WTC11 (cell line): Measurements from ENCODE around the gene KCNH6. TPM values are rescaled to one million over a fixed set of nuclear protein-coding genes. Genes with fewer than 3 reads are reported as not detected.

Experiments used
- ATAC-seq: fragments of 200-7000 bp; cut with Tn5 transposase; 2 replicates; pipeline ENCODE4 v1.10.0; 2021; ENCODE audit warnings: mild to moderate bottlenecking, moderate library complexity
- CTCF ChIA-PET: fragments of 300-600 bp; sonication (Branson Sonifier 250); formaldehyde crosslinking; loops from one replicate; lab custom pipeline; 2021; ENCODE audit warnings: antibody characterized with exemption; lab: Charles Lee
- POLR2A ChIA-PET: fragments of 350-600 bp; sonication (Branson Sonifier 250); formaldehyde crosslinking; loops from one replicate; lab custom pipeline; 2021; ENCODE audit warnings: antibody characterized with exemption; lab: Charles Lee
- DNase-seq: peaks from one replicate; pipeline ENCODE4 v3.0.0; 2021; ENCODE audit warnings: low spot score
- H3K27ac Mint-ChIP-seq: 2 replicates; pipeline ENCODE4 v1.8.0; 2021; ENCODE audit warnings: mixed read lengths
- H3K27me3 Mint-ChIP-seq: 2 replicates; pipeline ENCODE4 v1.8.0; 2021; ENCODE audit warnings: low read depth, mild to moderate bottlenecking, moderate library complexity, mixed read lengths
- H3K36me3 Mint-ChIP-seq: 2 replicates; pipeline ENCODE4 v1.8.0; 2021; ENCODE audit warnings: mixed read lengths
- H3K4me1 Mint-ChIP-seq: 2 replicates; pipeline ENCODE4 v1.8.0; 2022; ENCODE audit warnings: mixed read lengths
- H3K4me3 Mint-ChIP-seq: 2 replicates; pipeline ENCODE4 v1.8.0; 2021; ENCODE audit warnings: mild to moderate bottlenecking, moderate library complexity, mixed read lengths
- H3K9me3 Mint-ChIP-seq: 2 replicates; pipeline ENCODE4 v1.8.0; 2021; ENCODE audit warnings: mixed read lengths
- ARID4B ChIP-seq: sonication (generic); formaldehyde crosslinking; IDR thresholded peaks from 2 replicates; pipeline ENCODE4 v1.8.0; 2023; ENCODE audit warnings: missing genetic modification reagents, mild to moderate bottlenecking, borderline replicate concordance
- ATF2 ChIP-seq: sonication (generic); formaldehyde crosslinking; IDR thresholded peaks from 2 replicates; pipeline ENCODE4 v1.8.1; 2022; ENCODE audit warnings: low read depth, missing genetic modification reagents, borderline replicate concordance
- ATF6 ChIP-seq: sonication (generic); formaldehyde crosslinking; IDR thresholded peaks from 2 replicates; pipeline ENCODE4 v1.8.1; 2023; ENCODE audit warnings: mild to moderate bottlenecking, missing genetic modification reagents
- ERG ChIP-seq: fragments of 250-450 bp; sonication (Bioruptor Pico); IDR thresholded peaks from 2 replicates; pipeline ENCODE4 v1.8.0; 2021; ENCODE audit warnings: mild to moderate bottlenecking
- GABPB1 ChIP-seq: sonication (generic); formaldehyde crosslinking; IDR thresholded peaks from 2 replicates; pipeline ENCODE4 v1.8.1; 2023; ENCODE audit warnings: mild to moderate bottlenecking, missing genetic modification reagents
- GTF2I ChIP-seq: fragments of 250-450 bp; sonication (Bioruptor Pico); conservative IDR thresholded peaks from 2 replicates; pipeline ENCODE4 v1.4.0; 2021; ENCODE audit warnings: mild to moderate bottlenecking
- JAZF1 ChIP-seq: fragments of 250-450 bp; sonication (Bioruptor Pico); IDR thresholded peaks from 2 replicates; pipeline ENCODE4 v1.9.0; 2021; ENCODE audit warnings: moderate library complexity, mild to moderate bottlenecking, inconsistent platforms
- NFATC4 ChIP-seq: fragments of 250-450 bp; sonication (Bioruptor Pico); IDR thresholded peaks from 2 replicates; pipeline ENCODE4 v1.9.0; 2021; ENCODE audit warnings: mild to moderate bottlenecking
- NFYB ChIP-seq: sonication (generic); formaldehyde crosslinking; conservative IDR thresholded peaks from 2 replicates; pipeline ENCODE4 v1.8.0; 2022; ENCODE audit warnings: low read depth, missing genetic modification reagents
- NR3C1 ChIP-seq: sonication (generic); formaldehyde crosslinking; conservative IDR thresholded peaks from 2 replicates; pipeline ENCODE4 v1.8.1; 2023; ENCODE audit warnings: low read depth, mild to moderate bottlenecking, missing genetic modification reagents
- OVOL2 ChIP-seq: fragments of 250-450 bp; sonication (Bioruptor Pico); IDR thresholded peaks from 2 replicates; pipeline ENCODE4 v1.9.0; 2021; ENCODE audit warnings: mild to moderate bottlenecking, borderline replicate concordance
- ZBTB43 ChIP-seq: sonication (generic); formaldehyde crosslinking; IDR thresholded peaks from 2 replicates; pipeline ENCODE4 v1.8.1; 2023; ENCODE audit warnings: mild to moderate bottlenecking, missing genetic modification reagents
- ZNF121 ChIP-seq: sonication (generic); formaldehyde crosslinking; IDR thresholded peaks from 2 replicates; pipeline ENCODE4 v1.8.0; 2023; ENCODE audit warnings: missing genetic modification reagents
- total RNA-seq: library from RNA; stranded (reverse); gene quantifications from 3 replicates; pipeline ENCODE4 v1.2.3, GENCODE V29; 2021
- TF ChIP-seq, protein P1 (sequence below): fragments of 250-450 bp; sonication (Bioruptor Pico); IDR thresholded peaks from 2 replicates; pipeline ENCODE4 v1.9.0; 2021; ENCODE audit warnings: mild to moderate bottlenecking

Gene KCNH6
- total RNA-seq, 1 experiment from 2014 or later = 2.1 TPM

DNA sequence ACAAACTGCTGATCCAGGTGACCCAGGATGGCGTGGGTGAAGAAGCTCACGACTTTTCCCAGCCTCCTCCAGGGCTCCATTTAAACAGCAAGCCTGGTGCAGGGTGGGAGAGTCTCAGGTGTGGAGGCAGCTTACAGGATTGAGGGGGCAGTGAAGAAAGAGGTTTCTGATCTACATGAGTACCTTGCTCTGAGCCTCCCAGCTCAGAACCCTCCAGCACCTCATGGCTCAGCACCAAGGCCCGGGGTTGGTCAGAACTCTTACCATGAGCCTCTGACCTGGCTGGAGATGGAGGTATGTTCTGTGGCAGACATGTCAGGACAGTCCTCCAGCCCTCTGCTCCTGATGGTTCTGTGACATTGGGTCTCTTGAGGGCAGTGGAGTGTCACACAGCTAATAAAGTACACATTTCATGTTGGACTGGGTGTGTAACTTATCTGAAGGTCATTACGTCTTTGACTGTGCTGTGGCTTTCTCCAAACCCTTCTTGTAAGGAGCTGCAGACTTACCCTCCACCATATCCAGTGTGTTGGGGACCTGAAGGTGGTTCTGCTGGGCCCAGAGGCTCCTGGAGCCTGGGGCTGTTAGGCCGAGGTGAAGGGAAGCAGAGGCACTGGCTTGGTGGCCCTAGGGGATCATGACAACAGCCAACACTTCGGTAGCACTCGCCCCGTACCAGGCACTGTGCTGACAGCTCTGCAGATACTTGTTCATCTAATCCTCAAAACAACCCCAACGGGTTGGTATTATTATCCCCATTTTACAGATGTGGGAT lies 23.3 kb downstream of the KCNH6 start (continued):
- no peak for TF ChIP-seq ZNF121

DNA sequence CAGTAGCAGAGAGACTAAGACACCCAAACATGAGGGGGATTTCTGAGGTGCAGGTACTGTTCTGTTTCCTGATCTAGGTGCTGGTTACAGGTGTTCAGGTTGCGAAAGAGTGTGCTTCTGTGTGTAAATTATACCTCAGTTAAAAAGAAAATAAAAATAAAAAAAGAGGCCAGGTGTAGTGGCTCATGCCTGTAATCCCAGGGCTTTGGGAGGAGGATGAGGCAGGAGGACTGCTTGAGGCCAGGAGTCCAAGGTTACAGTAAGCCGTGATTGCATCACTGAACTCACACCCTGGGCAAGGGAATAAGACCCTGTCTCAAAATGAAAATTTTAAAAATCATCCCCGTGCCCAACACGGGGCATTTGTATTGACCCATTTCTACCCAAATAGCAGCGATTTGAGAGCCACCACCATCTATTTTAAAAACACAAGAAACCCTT lies 23.9 kb downstream of the KCNH6 start:
- ATAC-seq = no peak
- POLR2A ChIA-PET = no interaction called here
- H3K27me3 Mint-ChIP-seq = no peaks in the 10 kb centered on the region
- H3K4me1 Mint-ChIP-seq = peaks cover 25% of the 10 kb centered on the region
- DNase-seq = no peak
- TF ChIP-seq ZBTB43 (no peak), GABPB1 (CRISPR knock-in tag) (peak; percentile 32; the same call in 1 of the 2 replicates)
- CTCF ChIA-PET = no interaction called here
- H3K4me3 Mint-ChIP-seq = no peak overlapping the region
- no peak overlapping the region for H3K27ac Mint-ChIP-seq
- no peaks in the 10 kb centered on the region for H3K9me3 Mint-ChIP-seq
- no peaks in the 10 kb centered on the region for H3K36me3 Mint-ChIP-seq

DNA sequence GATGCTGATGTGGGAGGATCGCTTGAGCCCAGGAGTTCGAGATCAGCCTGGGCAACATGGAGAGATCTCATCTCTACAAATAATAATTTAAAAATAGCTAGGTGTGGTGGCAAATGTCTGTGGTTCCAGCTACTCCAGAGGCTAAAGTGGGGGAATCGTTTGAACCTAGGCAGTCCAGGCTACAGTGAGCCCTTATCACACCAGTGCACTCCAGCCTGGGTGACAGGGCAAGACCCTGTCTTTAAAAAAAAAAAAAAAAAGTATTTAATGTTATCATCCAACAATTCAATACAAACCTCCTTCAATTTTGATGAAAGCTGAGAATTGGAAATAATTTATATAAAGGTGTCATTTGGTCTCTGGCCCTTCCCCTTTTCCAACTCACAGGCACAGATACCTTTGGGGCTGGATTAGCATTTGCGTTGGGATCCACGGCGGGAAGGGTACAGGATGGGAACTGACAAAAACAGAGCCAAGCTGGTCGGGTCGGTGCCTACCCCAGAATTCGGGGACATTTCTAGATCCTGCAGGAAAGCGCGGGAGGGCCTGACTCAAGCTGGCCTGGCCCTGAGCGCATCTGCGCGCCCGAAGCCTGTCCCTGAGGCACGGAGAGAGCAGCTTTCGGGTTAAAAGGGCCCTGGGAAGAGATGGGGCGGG lies 26.3 kb downstream of the KCNH6 start:
- peak overlapping the region; percentile 97 for H3K4me3 Mint-ChIP-seq
- H3K4me1 Mint-ChIP-seq = peaks cover 21% of the 10 kb centered on the region
- POLR2A ChIA-PET = interaction anchor here (0.5 to 0.7 kb wide), 2 partner anchors 11 to 274 kb away, joined by 3 read pairs; no protein-coding TSS in a partner anchor
- no peaks in the 10 kb centered on the region for H3K9me3 Mint-ChIP-seq
- ATAC-seq (peak; percentile 28), DNase-seq (no peak)
- no peaks in the 10 kb centered on the region for H3K27me3 Mint-ChIP-seq
- H3K36me3 Mint-ChIP-seq = no peaks in the 10 kb centered on the region
- H3K27ac Mint-ChIP-seq = peak overlapping the region; percentile 94
- CTCF ChIA-PET = interaction anchor here (1.3 to 3.3 kb wide), 7 partner anchors 27 to 130 kb away, joined by 3 to 16 read pairs (median 5); partner anchors contain the start of gene KCNH6
- TF ChIP-seq ATF6 (CRISPR knock-in tag) = no peak
- peak; percentile 50; the same call in 1 of the 2 replicates for TF ChIP-seq ERG (CRISPR knock-in tag)
- no peak for TF ChIP-seq NFATC4
- 0 out of 2 replicates have a peak, but pooled peaks have one; percentile 53 for TF ChIP-seq ARID4B (CRISPR knock-in tag)
- TF ChIP-seq GTF2I (CRISPR knock-in tag) = no peak
- no peak for TF ChIP-seq JAZF1 (CRISPR knock-in tag)
- no peak for TF ChIP-seq OVOL2 (CRISPR knock-in tag)
- no peak for TF ChIP-seq ATF2 (CRISPR knock-in tag)
- TF ChIP-seq NFYB = no peak
- TF ChIP-seq, protein P1, sequence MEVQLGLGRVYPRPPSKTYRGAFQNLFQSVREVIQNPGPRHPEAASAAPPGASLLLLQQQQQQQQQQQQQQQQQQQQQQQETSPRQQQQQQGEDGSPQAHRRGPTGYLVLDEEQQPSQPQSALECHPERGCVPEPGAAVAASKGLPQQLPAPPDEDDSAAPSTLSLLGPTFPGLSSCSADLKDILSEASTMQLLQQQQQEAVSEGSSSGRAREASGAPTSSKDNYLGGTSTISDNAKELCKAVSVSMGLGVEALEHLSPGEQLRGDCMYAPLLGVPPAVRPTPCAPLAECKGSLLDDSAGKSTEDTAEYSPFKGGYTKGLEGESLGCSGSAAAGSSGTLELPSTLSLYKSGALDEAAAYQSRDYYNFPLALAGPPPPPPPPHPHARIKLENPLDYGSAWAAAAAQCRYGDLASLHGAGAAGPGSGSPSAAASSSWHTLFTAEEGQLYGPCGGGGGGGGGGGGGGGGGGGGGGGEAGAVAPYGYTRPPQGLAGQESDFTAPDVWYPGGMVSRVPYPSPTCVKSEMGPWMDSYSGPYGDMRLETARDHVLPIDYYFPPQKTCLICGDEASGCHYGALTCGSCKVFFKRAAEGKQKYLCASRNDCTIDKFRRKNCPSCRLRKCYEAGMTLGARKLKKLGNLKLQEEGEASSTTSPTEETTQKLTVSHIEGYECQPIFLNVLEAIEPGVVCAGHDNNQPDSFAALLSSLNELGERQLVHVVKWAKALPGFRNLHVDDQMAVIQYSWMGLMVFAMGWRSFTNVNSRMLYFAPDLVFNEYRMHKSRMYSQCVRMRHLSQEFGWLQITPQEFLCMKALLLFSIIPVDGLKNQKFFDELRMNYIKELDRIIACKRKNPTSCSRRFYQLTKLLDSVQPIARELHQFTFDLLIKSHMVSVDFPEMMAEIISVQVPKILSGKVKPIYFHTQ (CRISPR knock-in tag) = no peak
- no peak for TF ChIP-seq NR3C1
